RPMI7951 (cell line): ENCODE results near the gene COX10. TPM values are rescaled to one million over a fixed set of nuclear protein-coding genes. Genes with fewer than 3 reads are reported as not detected.

Source experiments
- total RNA-seq: library from RNA; depleted of rRNA; stranded (reverse); fragments of >200 nt; shearing (Covaris generic); gene quantifications from 2 replicates; pipeline ENCODE4 v1.2.3, GENCODE V29; 2014; rRNA removed

Gene COX10
- total RNA-seq, 1 experiment from 2014 or later: 19.3 TPM

Other genes with a start within 250 kb of the COX10 start
- 0.84 TPM in 1 of 2 replicates, not detected in the other for gene CDRT15, start 167.4 kb downstream of the COX10 start, total RNA-seq
- gene HS3ST3B1, start 231.6 kb downstream of the COX10 start, total RNA-seq: 0.88 and 1.2 TPM in 2 replicates